PFSK-1 (cell line): Measurements from ENCODE around the gene BRI3.

Experiments used
- FOXP2 ChIP-seq: optimal IDR thresholded peaks from 2 replicates; pipeline ENCODE3; 2011; ENCODE audit warnings: borderline replicate concordance, control low read depth, inconsistent platforms; ENCODE audit not compliant: insufficient read depth; ENCODE audit errors: extremely low read length, extremely low read depth
- POLR2AphosphoS5 ChIP-seq: IDR thresholded peaks from 2 replicates; pipeline ENCODE4 v1.6.1; 2012; ENCODE audit warnings: low read depth, mild to moderate bottlenecking, control low read depth, low read length, moderate library complexity
- SIN3A ChIP-seq: IDR thresholded peaks from 2 replicates; pipeline ENCODE4 v1.6.1; 2012; ENCODE audit warnings: mild to moderate bottlenecking, low read length, moderate library complexity, borderline replicate concordance; ENCODE audit not compliant: insufficient read depth
- TAF1 ChIP-seq: IDR thresholded peaks from 2 replicates; pipeline ENCODE4 v1.6.1; 2012; ENCODE audit warnings: low read length, control low read depth, borderline replicate concordance; ENCODE audit not compliant: insufficient read depth
- TF ChIP-seq, protein P1 (sequence below), 2 experiments: IDR thresholded peaks; 2 replicates each; pipeline versions ENCODE4 v1.6.1 to v1.8.0; 2011 to 2012; ENCODE audit warnings: low read depth in 2 of 2, low read length in 2 of 2, control low read depth in 1 of 2, inconsistent platforms in 1 of 2, mild to moderate bottlenecking in 1 of 2, moderate library complexity in 1 of 2; ENCODE audit not compliant: insufficient read depth in 1 of 2

BRI3 gene

DNA sequence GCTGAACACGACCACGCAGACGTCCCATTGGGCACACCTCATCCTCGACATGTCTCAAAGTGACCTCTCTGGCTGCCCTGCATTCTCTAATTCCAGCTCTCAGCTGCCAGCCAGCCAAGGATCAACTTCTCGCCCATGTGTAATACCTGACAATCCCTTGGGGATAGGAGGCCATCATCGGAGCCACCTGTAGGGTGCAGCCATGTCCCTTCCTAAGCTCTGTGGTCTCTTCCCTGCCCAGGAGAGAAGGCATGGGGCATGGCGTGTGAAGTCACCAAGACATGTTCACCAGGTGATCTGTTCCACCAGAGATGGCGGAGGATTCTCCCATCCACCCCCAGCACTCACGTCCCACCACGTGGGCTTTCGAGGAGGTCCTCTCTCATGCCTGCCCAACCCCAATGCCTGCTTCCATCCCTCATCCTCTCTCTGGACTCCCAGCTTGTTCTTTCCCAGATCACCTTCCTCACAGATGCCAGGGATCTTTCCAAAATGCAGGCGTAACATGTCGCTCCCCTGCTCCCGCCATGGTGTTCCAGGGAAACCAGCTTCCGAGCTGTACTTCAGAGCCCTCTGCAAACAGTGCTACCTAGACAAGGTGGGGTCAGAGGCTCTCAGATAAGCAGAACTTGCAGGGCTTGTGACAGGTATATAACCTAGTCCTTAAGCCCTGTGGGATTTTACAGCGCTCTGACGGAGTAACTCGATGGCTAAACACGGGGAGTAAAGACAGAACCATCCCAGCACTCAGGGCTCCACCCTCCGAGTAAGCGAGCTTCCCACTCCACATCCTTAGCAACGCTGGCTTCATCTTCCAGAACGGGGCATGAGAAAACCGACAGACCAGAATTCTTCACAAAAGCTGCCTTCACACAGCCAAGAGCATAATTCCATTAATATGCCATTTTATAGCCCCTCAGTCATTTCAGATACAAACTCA, 41.1 kb downstream of the BRI3 start:
- TF ChIP-seq TAF1 (no peak), SIN3A (no peak), FOXP2 (no peak), POLR2AphosphoS5 (no peak)
- TF ChIP-seq, protein P1, sequence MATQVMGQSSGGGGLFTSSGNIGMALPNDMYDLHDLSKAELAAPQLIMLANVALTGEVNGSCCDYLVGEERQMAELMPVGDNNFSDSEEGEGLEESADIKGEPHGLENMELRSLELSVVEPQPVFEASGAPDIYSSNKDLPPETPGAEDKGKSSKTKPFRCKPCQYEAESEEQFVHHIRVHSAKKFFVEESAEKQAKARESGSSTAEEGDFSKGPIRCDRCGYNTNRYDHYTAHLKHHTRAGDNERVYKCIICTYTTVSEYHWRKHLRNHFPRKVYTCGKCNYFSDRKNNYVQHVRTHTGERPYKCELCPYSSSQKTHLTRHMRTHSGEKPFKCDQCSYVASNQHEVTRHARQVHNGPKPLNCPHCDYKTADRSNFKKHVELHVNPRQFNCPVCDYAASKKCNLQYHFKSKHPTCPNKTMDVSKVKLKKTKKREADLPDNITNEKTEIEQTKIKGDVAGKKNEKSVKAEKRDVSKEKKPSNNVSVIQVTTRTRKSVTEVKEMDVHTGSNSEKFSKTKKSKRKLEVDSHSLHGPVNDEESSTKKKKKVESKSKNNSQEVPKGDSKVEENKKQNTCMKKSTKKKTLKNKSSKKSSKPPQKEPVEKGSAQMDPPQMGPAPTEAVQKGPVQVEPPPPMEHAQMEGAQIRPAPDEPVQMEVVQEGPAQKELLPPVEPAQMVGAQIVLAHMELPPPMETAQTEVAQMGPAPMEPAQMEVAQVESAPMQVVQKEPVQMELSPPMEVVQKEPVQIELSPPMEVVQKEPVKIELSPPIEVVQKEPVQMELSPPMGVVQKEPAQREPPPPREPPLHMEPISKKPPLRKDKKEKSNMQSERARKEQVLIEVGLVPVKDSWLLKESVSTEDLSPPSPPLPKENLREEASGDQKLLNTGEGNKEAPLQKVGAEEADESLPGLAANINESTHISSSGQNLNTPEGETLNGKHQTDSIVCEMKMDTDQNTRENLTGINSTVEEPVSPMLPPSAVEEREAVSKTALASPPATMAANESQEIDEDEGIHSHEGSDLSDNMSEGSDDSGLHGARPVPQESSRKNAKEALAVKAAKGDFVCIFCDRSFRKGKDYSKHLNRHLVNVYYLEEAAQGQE (IDR thresholded peaks at IDR 0.05; ENCODE audit: insufficient read depth in 1 of 2, low read depth in 2 of 2, low read length in 2 of 2): no peak

GRCh38 chr7:98323597-98324322, 42.3 kb downstream of the BRI3 start:
- TF ChIP-seq, protein P1 (IDR thresholded peaks at IDR 0.05; ENCODE audit: insufficient read depth in 1 of 2, low read depth in 2 of 2, low read length in 2 of 2): no peak
- TF ChIP-seq FOXP2 (no peak), TAF1 (no peak), POLR2AphosphoS5 (no peak), SIN3A (no peak)

GRCh38 chr7:98324782-98325181, 43.3 kb downstream of the BRI3 start:
- no peak for TF ChIP-seq TAF1
- TF ChIP-seq SIN3A: no peak
- no peak for TF ChIP-seq POLR2AphosphoS5
- no peak for TF ChIP-seq FOXP2
- TF ChIP-seq, protein P1 (IDR thresholded peaks at IDR 0.05; ENCODE audit: insufficient read depth in 1 of 2, low read depth in 2 of 2, low read length in 2 of 2): no peak

DNA sequence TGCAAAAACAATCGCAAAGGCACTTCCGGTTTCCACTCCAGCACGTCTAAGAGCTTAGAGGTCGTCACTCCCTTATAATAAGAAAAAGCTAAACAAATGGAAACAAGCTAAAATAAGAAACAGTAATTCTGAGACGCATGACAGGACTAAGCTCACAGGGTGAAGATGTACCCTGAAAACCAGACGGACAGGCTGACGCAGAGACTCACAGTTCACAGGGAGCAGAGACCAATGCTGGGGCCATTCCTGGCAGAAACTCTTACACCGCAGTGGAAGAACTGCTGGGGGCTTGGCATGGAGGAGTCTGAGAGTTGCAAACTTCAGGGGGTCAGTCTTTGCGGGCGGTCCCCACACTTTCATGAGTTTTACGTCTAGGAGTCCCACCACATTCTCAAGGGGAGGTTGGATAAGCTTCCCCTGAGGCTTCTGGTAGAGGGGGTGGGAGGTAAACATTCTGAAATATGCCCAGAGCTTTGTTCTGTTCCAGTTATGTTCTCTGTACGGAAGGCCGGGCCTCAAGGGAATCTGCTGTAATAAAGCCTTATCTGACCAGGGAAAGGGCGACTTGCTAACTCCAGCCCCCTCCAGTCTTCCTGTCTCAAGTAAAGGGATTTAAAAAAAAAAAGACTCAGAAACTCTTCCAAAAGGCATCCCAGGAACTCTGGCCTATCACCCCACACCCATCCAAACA, 47.8 kb downstream of the BRI3 start:
- no peak for TF ChIP-seq FOXP2
- no peak for TF ChIP-seq TAF1
- no peak for TF ChIP-seq SIN3A
- TF ChIP-seq, protein P1 (IDR thresholded peaks at IDR 0.05; ENCODE audit: insufficient read depth in 1 of 2, low read depth in 2 of 2, low read length in 2 of 2): no peak
- TF ChIP-seq POLR2AphosphoS5: no peak
